ENCODE data around the gene TECPR1. TPM values are rescaled to one million over a fixed set of nuclear protein-coding genes. Genes with fewer than 3 reads are reported as not detected.

Gene TECPR1
- polyA plus RNA-seq, 2 of the 4 experiments (the other 2 are of a cell fraction) = 2.5 to 11.1 TPM

- CTCF ChIA-PET = interaction anchor here (0.7 kb wide), 1 partner anchor 10 kb away, joined by 3 read pairs; no protein-coding TSS in a partner anchor
- POLR2A ChIA-PET = no interaction called here
These were observed 40.1 kb downstream of the TECPR1 start for GRCh38 chr7:98211676-98212531.

DNA sequence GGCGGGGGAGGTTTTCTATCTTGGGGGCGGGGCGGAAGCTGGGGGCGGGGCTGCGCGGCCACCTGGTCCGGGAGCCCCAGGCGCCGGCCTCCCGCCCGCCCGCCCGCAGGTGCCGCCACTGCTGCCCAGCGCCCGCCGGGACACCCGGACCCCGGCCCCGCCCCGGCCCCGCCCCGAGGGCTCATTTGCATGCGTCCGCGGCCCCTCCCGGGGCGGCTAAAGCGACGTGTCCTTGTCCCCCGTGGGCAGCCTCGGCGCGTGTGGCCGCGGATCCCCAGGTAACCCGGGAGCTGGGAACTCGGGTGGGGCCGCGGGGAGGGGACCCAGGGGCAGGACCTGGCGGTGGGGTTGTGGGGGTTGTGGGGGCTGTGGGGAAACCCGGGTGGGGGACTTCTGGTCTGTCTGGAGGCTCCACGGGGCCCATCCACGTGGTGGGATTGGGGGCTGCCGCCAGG is 40.8 kb downstream of the TECPR1 start, which contains the start of gene BHLHA15:
Gene BHLHA15, plus strand, starts transcription at position 219 of the 455 bp plus-strand sequence. CDS start 871 bp downstream, outside the sequence.
- H3K27ac ChIP-seq = peak within 1 kb of the TSS; percentile 62 to 88; a peak in 4 of 6 replicates
- no CpG with 5 or more reads among the region's 45 CpGs for WGBS (ENCODE audit: missing lambda C conversion rate)
- ATAC-seq (peak; percentile 26 to 53; a peak in 5 of 6 replicates), FAIRE-seq (no peak), DNase-seq (ENCODE audit: low read depth in 1 of 2, low spot score in 1 of 2) (peak in 1 of 2 experiments; percentile 37)
- no peaks in the 10 kb centered on the region for H3K9me3 ChIP-seq
- H3K4me2 ChIP-seq = peak within 1 kb of the TSS; percentile 92
- no peak for TF ChIP-seq NPAS2 (CRISPR knock-in tag; IDR thresholded peaks at IDR 0.05; ENCODE audit: borderline replicate concordance)
- no peak for TF ChIP-seq EHF (CRISPR knock-in tag; IDR thresholded peaks at IDR 0.05)
- no peak for TF ChIP-seq HOXB5 (CRISPR knock-in tag; IDR thresholded peaks at IDR 0.05)
- no peak for TF ChIP-seq ZSCAN20 (CRISPR knock-in tag; IDR thresholded peaks at IDR 0.05)
- no peak for TF ChIP-seq HEYL (CRISPR knock-in tag; IDR thresholded peaks at IDR 0.05)
- no peak for TF ChIP-seq FOSB (CRISPR knock-in tag; IDR thresholded peaks at IDR 0.05)
- no peak for TF ChIP-seq FOSL2 (IDR thresholded peaks at IDR 0.05)
- no peak for TF ChIP-seq FOSL2 (CRISPR knock-in tag; IDR thresholded peaks at IDR 0.05)
- no peak for TF ChIP-seq RAD21 (conservative IDR thresholded peaks at IDR 0.05 in 1 of 2, IDR thresholded peaks at IDR 0.05 in 1 of 2)
- TF ChIP-seq ZFP36 (IDR thresholded peaks at IDR 0.05; ENCODE audit: borderline replicate concordance, partially characterized antibody) = no peak
- H3K4me1 ChIP-seq = no peaks in the 10 kb centered on the region
- peak within 1 kb of the TSS; percentile 61 for H3K4me3 ChIP-seq
- ChIA-PET POLR2A (no interaction called here), CTCF (no interaction called here)

More at GRCh38 chr7:98211676-98212531, 40.1 kb downstream of the TECPR1 start:
- 91% methylated on average over 26 of the region's 49 CpGs for WGBS (ENCODE audit: missing lambda C conversion rate)
- Histone ChIP-seq H3K4me2 (peak overlapping the region; percentile 92), H3K4me1 (no peaks in the 10 kb centered on the region), H3K27ac (peak overlapping the region; percentile 62 to 88; a peak in 4 of 6 replicates), H3K4me3 (peak overlapping the region; percentile 61), H3K9me3 (no peaks in the 10 kb centered on the region)
- TF ChIP-seq FOSL2 (IDR thresholded peaks at IDR 0.05) (no peak), FOSL2 (CRISPR knock-in tag; IDR thresholded peaks at IDR 0.05) (peak; percentile 42; the same call in 1 of the 2 replicates), CTCF (IDR thresholded peaks at IDR 0.05) (no peak)
- FAIRE-seq = no peak
- DNase-seq (ENCODE audit: low read depth in 1 of 2, low spot score in 1 of 2) = no peak
- ATAC-seq = peak; percentile 6 to 13; a peak in 3 of 6 replicates

DNA sequence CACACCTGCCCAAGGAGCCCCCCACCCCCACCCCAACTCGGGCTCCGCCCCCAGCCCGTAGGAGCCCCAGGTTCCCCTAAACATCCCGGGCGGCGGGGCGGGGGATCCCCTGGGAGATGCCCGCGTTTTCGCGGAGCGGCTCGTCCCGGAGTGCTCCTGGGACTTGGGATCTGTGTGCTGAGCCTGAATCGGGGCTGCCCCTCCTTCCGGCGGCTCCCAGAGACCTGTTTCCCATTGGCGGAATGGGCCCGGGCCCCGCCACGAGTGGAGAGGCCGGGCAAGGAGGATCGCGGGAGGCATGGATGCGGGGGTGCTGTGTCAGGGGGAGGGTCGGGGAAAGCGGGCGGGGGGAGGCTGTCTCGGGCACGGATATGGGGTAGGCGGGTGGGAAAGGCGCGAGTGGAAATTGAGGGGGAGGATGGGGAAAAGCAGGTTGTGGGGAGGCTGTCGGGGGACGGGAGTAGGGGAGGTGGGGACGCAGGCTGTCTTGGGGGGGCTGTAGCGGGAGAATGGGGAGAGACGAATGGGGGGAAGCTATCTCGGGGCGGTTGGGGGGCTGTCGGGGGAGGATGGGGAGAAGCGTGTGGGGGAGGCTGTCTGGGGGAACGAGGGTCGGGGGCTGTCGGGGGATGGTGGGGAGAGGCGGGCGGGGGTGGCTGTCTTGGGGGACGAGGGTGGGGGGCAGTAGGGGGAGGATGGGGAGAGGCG is 41.4 kb downstream of the TECPR1 start:
- no peak for DNase-seq (ENCODE audit: low read depth in 1 of 2, low spot score in 1 of 2)
- ATAC-seq = peak; percentile 11 to 13; a peak in 1 of 6 replicates
- no peak for TF ChIP-seq ZNF302 (CRISPR knock-in tag; IDR thresholded peaks at IDR 0.05)
- TF ChIP-seq ZSCAN20 (CRISPR knock-in tag; IDR thresholded peaks at IDR 0.05) = no peak
- FAIRE-seq = no peak
- peak overlapping the region; percentile 61 for H3K4me3 ChIP-seq
- H3K4me1 ChIP-seq = no peaks in the 10 kb centered on the region
- H3K27ac ChIP-seq = peak overlapping the region in 1 of 2 experiments; percentile 88; a peak in 4 of 6 replicates
- peak overlapping the region; percentile 92 for H3K4me2 ChIP-seq
- POLR2A ChIA-PET = no interaction called here
- WGBS (ENCODE audit: missing lambda C conversion rate) = 58% methylated on average over 18 of the region's 49 CpGs
- no peaks in the 10 kb centered on the region for H3K9me3 ChIP-seq
- CTCF ChIA-PET = no interaction called here

- CTCF ChIA-PET = no interaction called here
- POLR2A ChIA-PET = no interaction called here
- WGBS (ENCODE audit: missing lambda C conversion rate) = 94% methylated on average over 17 of the region's 17 CpGs
These were observed 42.7 kb downstream of the TECPR1 start for GRCh38 chr7:98209166-98209920.

More at GRCh38 chr7:98209166-98209920, 42.7 kb downstream of the TECPR1 start:
- FAIRE-seq (no peak), ATAC-seq (no peak), DNase-seq (ENCODE audit: low read depth in 1 of 2, low spot score in 1 of 2) (no peak)
- TF ChIP-seq KDM1A (IDR thresholded peaks at IDR 0.05; ENCODE audit: low read depth) = no peak
- no peak for TF ChIP-seq PHF8 (IDR thresholded peaks at IDR 0.05; ENCODE audit: borderline replicate concordance, low read depth)
- no peak for TF ChIP-seq HOXA7 (CRISPR knock-in tag; IDR thresholded peaks at IDR 0.05)
- TF ChIP-seq HES2 (IDR thresholded peaks at IDR 0.05) = no peak
- TF ChIP-seq MYC (IDR thresholded peaks at IDR 0.05; ENCODE audit: borderline replicate concordance, low read length) = no peak
- no peak for TF ChIP-seq ZFP36 (IDR thresholded peaks at IDR 0.05; ENCODE audit: borderline replicate concordance, partially characterized antibody)
- no peak for TF ChIP-seq POLR2A (IDR thresholded peaks at IDR 0.05; ENCODE audit: low read length)
- TF ChIP-seq PBX3 (IDR thresholded peaks at IDR 0.05) = no peak
- no peak for TF ChIP-seq SMC3 (IDR thresholded peaks at IDR 0.05)
- TF ChIP-seq NPAS2 (CRISPR knock-in tag; IDR thresholded peaks at IDR 0.05; ENCODE audit: borderline replicate concordance) = no peak
- no peak for TF ChIP-seq MAFK (IDR thresholded peaks at IDR 0.05; ENCODE audit: partially characterized antibody)
- TF ChIP-seq ZC3H11A (IDR thresholded peaks at IDR 0.05) = no peak
- TF ChIP-seq NFE2L2 (conservative IDR thresholded peaks at IDR 0.05; ENCODE audit: low read length) = no peak
- no peaks in the 10 kb centered on the region for H3K9me3 ChIP-seq
- H3K27ac ChIP-seq = no peak overlapping the region
- no peak overlapping the region for H3K4me3 ChIP-seq
- H3K4me2 ChIP-seq = no peak overlapping the region
- H3K4me1 ChIP-seq = no peaks in the 10 kb centered on the region
